SK-N-SH (cell line): ENCODE results near the gene APPL2.
"Not testable (repeated sequence)": the region's sequence is repeated elsewhere in the genome, so short reads cannot be mapped to it uniquely, and the experiment has no call there.

Source experiments
- EZH2phosphoT487 ChIP-seq: fragments of 200-600 bp; sonication (generic); IDR thresholded peaks from 2 replicates; pipeline ENCODE4 v1.6.1; 2017; ENCODE audit warnings: low read depth, mixed run types, mild to moderate bottlenecking, antibody characterized with exemption, moderate library complexity, borderline replicate concordance
- GATA2 ChIP-seq: sonication (generic); formaldehyde crosslinking; IDR thresholded peaks from 2 replicates; pipeline ENCODE4 v1.5.0; 2020; ENCODE audit warnings: mild to moderate bottlenecking, missing genetic modification reagents
- NFIC ChIP-seq: IDR thresholded peaks from 2 replicates; pipeline ENCODE4 v1.4.0; 2012; ENCODE audit warnings: borderline replicate concordance
- POLR2AphosphoS5 ChIP-seq: IDR thresholded peaks from 2 replicates; pipeline ENCODE4 v1.6.1; 2012; ENCODE audit warnings: low read depth, low read length
- RFX5 ChIP-seq: IDR thresholded peaks from 2 replicates; pipeline ENCODE4 v1.6.1; 2012; ENCODE audit warnings: mild to moderate bottlenecking, improper control_type of control experiment, low read length
- TF ChIP-seq, protein P1 (sequence below): fragments of 200-600 bp; sonication (generic); IDR thresholded peaks from 2 replicates; pipeline ENCODE4 v1.6.1; 2017; ENCODE audit warnings: antibody characterized with exemption, mild to moderate bottlenecking, moderate library complexity
- TF ChIP-seq, protein P2 (sequence below): IDR thresholded peaks from 2 replicates; pipeline ENCODE4 v1.6.1; 2012; ENCODE audit warnings: mild to moderate bottlenecking, low read depth, low read length, moderate library complexity

DNA sequence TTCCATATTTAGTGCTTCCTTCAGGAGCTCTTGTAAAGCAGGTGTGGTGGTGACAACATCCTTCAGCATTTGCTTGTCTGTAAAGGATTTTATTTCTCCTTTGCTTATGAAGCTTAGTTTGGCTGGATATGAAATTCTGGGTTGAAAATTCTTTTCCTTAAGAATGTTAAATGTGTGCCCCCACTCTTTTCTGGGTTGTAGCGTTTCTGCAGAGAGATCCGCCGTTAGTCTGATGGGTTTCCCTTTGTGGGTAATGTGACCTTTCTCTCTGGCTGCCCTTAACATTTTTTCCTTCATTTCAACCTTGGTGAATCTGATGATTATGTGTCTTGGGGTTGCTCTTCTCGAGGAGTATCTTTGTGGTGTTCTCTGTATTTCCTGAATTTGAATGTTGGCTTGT lies 52.6 kb downstream of the APPL2 start:
- TF ChIP-seq POLR2AphosphoS5; RFX5; EZH2phosphoT487; GATA2 (CRISPR knock-in tag); NFIC: not testable (repeated sequence)
- TF ChIP-seq, protein P1, sequence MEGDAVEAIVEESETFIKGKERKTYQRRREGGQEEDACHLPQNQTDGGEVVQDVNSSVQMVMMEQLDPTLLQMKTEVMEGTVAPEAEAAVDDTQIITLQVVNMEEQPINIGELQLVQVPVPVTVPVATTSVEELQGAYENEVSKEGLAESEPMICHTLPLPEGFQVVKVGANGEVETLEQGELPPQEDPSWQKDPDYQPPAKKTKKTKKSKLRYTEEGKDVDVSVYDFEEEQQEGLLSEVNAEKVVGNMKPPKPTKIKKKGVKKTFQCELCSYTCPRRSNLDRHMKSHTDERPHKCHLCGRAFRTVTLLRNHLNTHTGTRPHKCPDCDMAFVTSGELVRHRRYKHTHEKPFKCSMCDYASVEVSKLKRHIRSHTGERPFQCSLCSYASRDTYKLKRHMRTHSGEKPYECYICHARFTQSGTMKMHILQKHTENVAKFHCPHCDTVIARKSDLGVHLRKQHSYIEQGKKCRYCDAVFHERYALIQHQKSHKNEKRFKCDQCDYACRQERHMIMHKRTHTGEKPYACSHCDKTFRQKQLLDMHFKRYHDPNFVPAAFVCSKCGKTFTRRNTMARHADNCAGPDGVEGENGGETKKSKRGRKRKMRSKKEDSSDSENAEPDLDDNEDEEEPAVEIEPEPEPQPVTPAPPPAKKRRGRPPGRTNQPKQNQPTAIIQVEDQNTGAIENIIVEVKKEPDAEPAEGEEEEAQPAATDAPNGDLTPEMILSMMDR, result not testable (repeated sequence)
- TF ChIP-seq, protein P2, sequence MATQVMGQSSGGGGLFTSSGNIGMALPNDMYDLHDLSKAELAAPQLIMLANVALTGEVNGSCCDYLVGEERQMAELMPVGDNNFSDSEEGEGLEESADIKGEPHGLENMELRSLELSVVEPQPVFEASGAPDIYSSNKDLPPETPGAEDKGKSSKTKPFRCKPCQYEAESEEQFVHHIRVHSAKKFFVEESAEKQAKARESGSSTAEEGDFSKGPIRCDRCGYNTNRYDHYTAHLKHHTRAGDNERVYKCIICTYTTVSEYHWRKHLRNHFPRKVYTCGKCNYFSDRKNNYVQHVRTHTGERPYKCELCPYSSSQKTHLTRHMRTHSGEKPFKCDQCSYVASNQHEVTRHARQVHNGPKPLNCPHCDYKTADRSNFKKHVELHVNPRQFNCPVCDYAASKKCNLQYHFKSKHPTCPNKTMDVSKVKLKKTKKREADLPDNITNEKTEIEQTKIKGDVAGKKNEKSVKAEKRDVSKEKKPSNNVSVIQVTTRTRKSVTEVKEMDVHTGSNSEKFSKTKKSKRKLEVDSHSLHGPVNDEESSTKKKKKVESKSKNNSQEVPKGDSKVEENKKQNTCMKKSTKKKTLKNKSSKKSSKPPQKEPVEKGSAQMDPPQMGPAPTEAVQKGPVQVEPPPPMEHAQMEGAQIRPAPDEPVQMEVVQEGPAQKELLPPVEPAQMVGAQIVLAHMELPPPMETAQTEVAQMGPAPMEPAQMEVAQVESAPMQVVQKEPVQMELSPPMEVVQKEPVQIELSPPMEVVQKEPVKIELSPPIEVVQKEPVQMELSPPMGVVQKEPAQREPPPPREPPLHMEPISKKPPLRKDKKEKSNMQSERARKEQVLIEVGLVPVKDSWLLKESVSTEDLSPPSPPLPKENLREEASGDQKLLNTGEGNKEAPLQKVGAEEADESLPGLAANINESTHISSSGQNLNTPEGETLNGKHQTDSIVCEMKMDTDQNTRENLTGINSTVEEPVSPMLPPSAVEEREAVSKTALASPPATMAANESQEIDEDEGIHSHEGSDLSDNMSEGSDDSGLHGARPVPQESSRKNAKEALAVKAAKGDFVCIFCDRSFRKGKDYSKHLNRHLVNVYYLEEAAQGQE, result not testable (repeated sequence)
